Measurements from ENCODE around the gene ST8SIA6. TPM values are rescaled to one million over a fixed set of nuclear protein-coding genes. Genes with fewer than 3 reads are reported as not detected.

The ST8SIA6 gene, protein sequence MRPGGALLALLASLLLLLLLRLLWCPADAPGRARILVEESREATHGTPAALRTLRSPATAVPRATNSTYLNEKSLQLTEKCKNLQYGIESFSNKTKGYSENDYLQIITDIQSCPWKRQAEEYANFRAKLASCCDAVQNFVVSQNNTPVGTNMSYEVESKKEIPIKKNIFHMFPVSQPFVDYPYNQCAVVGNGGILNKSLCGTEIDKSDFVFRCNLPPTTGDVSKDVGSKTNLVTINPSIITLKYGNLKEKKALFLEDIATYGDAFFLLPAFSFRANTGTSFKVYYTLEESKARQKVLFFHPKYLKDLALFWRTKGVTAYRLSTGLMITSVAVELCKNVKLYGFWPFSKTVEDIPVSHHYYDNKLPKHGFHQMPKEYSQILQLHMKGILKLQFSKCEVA
- total RNA-seq (2022; extraction: Qiagen RNA extraction) = 0.06 to 0.12 TPM (median 0.06 TPM) in 4 of 5 replicates, not detected in the other

DNA sequence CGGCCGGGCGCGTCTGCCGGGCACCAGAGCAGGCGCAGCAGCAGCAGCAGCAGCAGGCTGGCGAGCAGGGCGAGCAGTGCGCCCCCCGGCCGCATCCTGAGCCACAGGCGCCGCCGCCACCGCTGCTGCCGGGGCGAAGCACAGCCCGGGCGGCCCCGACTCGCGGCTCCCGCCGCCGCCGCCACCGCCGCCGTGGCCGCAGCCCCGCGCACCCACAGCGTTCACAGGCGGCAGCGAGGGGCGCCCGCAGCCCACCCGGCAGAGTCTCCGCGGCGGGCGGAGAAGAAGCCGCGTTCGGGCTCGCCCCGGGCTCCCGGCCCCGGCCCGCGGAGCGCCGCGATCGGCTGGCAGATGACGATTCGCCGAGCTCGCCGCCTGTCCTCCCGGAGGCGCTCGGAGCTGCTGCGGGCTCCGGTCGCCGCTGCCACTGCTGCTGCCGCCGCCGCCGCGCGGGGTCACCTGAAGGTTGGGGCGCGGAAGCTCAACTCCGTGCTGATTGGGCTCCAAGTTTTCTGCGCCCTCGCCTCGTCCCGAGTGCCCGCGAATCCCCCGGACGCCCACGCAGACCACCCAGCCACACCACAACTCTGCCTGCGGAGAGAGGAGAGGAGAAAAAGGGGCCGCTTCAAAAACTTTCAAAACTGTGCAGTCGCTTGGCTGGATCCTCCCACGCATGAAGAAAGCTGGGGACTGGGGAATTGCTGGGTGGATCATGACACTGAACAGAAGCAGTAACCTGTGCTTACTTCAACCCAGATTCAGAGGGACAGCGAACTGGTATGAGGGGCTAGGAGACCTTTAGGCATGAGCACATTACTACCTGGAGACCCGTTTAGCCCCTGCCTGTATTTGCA is at the start of gene ST8SIA6:
Gene ST8SIA6 (minus strand): TSS at position 435 of the 854 bp plus-strand sequence. CDS start 340 bp downstream, at position 95.

Other genes with a start within 250 kb of the ST8SIA6 start
- 1,596 to 1,715 TPM (median 1,648 TPM) in 5 replicates for gene VIM, start 226.4 kb downstream of the ST8SIA6 start, total RNA-seq (2022; extraction: Qiagen RNA extraction)
- 35.5 to 63.8 TPM (median 58.6 TPM) in 5 replicates for gene HACD1, start 162.8 kb upstream of the ST8SIA6 start, total RNA-seq (2022; extraction: Qiagen RNA extraction)
- 22.7 to 26.4 TPM (median 22.7 TPM) in 5 replicates for gene STAM, start 189.6 kb upstream of the ST8SIA6 start, total RNA-seq (2022; extraction: Qiagen RNA extraction)